Endothelial cell of umbilical vein (primary cell): ENCODE results near the gene TENM4. TPM values are rescaled to one million over a fixed set of nuclear protein-coding genes. Genes with fewer than 3 reads are reported as not detected.

Experiments used
- BruUV-seq: library from RNA; stranded (reverse); fragments of 400-500 nt; replicated peaks from 2 replicates; lab custom pipeline; 2021; lab: Mats Ljungman, UMichigan
- CTCF ChIA-PET: fragments of 300-600, 350-600 bp; sonication (Branson Sonifier 250); formaldehyde crosslinking; loops from one replicate; lab custom pipeline; 2021; ENCODE audit warnings: antibody characterized with exemption, inconsistent platforms; lab: Charles Lee
- POLR2A ChIA-PET: fragments of 300-600, 350-600 bp; sonication (Branson Sonifier 250); formaldehyde crosslinking; loops from one replicate; lab custom pipeline; 2021; ENCODE audit warnings: antibody characterized with exemption, inconsistent platforms; lab: Charles Lee
- DNase-seq: peaks from one replicate; pipeline ENCODE4 v3.0.0-alpha.2; 2011; ENCODE audit warnings: low read depth, low spot score
- FAIRE-seq: peaks from 2 replicates; lab custom pipeline; 2011; peaks lifted over from hg19 to GRCh38; lab: Jason Lieb, UNC
- H2AFZ ChIP-seq: 2 replicates; pipeline ENCODE4 v1.6.0; 2012; ENCODE audit warnings: low read depth, low read length, control low read depth, inconsistent platforms
- H3K27ac ChIP-seq: 2 replicates; pipeline ENCODE4 v1.5.1; 2011; ENCODE audit warnings: low read depth, mild to moderate bottlenecking, control low read depth, low read length, moderate library complexity; ENCODE audit not compliant: insufficient read depth
- H3K27me3 ChIP-seq, 2 experiments: 2 replicates each; pipeline versions ENCODE4 v1.6.0 to v1.6.1; 2011; ENCODE audit warnings: low read length in 2 of 2, mixed read lengths in 1 of 2; ENCODE audit not compliant: control insufficient read depth in 2 of 2, insufficient read depth in 2 of 2
- H3K36me3 ChIP-seq, 2 experiments: 2 replicates in 1 of 2; 3 replicates in 1 of 2; pipeline ENCODE4 v1.5.1; 2011; ENCODE audit warnings: low read length in 2 of 2, mild to moderate bottlenecking in 1 of 2, moderate library complexity in 1 of 2; ENCODE audit not compliant: control insufficient read depth in 2 of 2, insufficient read depth in 2 of 2; ENCODE audit errors: extremely low read depth in 1 of 2
- H3K4me1 ChIP-seq: 3 replicates; pipeline ENCODE4 v1.5.1; 2011; ENCODE audit warnings: mild to moderate bottlenecking, low read length; ENCODE audit not compliant: control insufficient read depth, insufficient read depth; ENCODE audit errors: extremely low read depth
- H3K4me2 ChIP-seq: 2 replicates; pipeline ENCODE4 v1.6.1; 2011; ENCODE audit warnings: low read length, control low read depth, mixed read lengths; ENCODE audit not compliant: insufficient read depth
- H3K4me3 ChIP-seq, 3 experiments: fragments of 200-600 bp in 1 of 3; sonication (generic), shearing (Covaris generic) in 1 of 3; replicated peaks in 1 of 3; 2 replicates each; pipeline ENCODE4 v1.5.1; 2011 to 2016; ENCODE audit warnings: control low read depth in 3 of 3, low read length in 3 of 3, mild to moderate bottlenecking in 2 of 3, inconsistent platforms in 1 of 3, low read depth in 1 of 3, moderate library complexity in 1 of 3; ENCODE audit not compliant: insufficient read depth in 1 of 3
- H3K79me2 ChIP-seq: 2 replicates; pipeline ENCODE4 v1.6.0; 2012; ENCODE audit warnings: low read length, inconsistent platforms; ENCODE audit not compliant: control insufficient read depth, insufficient read depth
- H3K9ac ChIP-seq: replicated peaks from 2 replicates; pipeline ENCODE3; 2011; ENCODE audit warnings: low read length, control low read depth; ENCODE audit not compliant: insufficient read depth; ENCODE audit errors: extremely low read depth
- H3K9me1 ChIP-seq: replicated peaks from 3 replicates; pipeline ENCODE4 v1.6.0; 2011; ENCODE audit warnings: mild to moderate bottlenecking, low read length; ENCODE audit not compliant: control insufficient read depth, insufficient read depth; ENCODE audit errors: extremely low read depth
- H3K9me3 ChIP-seq: replicated peaks from 2 replicates; pipeline ENCODE4 v1.5.1; 2012; ENCODE audit warnings: low read length, inconsistent platforms; ENCODE audit not compliant: control insufficient read depth, insufficient read depth
- H4K20me1 ChIP-seq: replicated peaks from 2 replicates; pipeline ENCODE3; 2011; ENCODE audit warnings: mild to moderate bottlenecking, low read length; ENCODE audit not compliant: control insufficient read depth, insufficient read depth; ENCODE audit errors: extremely low read depth
- EZH2 ChIP-seq: IDR thresholded peaks from 2 replicates; pipeline ENCODE4 v1.6.1; 2012; ENCODE audit warnings: borderline replicate concordance, low read depth, mild to moderate bottlenecking, moderate library complexity, low read length, inconsistent platforms; ENCODE audit not compliant: severe bottlenecking
- FOS ChIP-seq: IDR thresholded peaks from 2 replicates; pipeline ENCODE4 v1.6.1; 2011; ENCODE audit warnings: mild to moderate bottlenecking, low read length, moderate library complexity, borderline replicate concordance; ENCODE audit not compliant: insufficient read depth
- GATA2 ChIP-seq: IDR thresholded peaks from 2 replicates; pipeline ENCODE4 v1.7.0; 2011; ENCODE audit warnings: low read depth, mild to moderate bottlenecking, moderate library complexity, mixed read lengths, low read length; ENCODE audit not compliant: insufficient read length, insufficient read depth
- JUN ChIP-seq: IDR thresholded peaks from 2 replicates; pipeline ENCODE4 v1.6.1; 2011; ENCODE audit warnings: borderline replicate concordance, low read depth; ENCODE audit not compliant: insufficient read length, insufficient read depth
- MAX ChIP-seq: IDR thresholded peaks from 2 replicates; pipeline ENCODE4 v1.6.1; 2011; ENCODE audit not compliant: insufficient read depth, insufficient read length
- MYC ChIP-seq: IDR thresholded peaks from one replicate; pipeline ENCODE4 v1.6.1; 2011; ENCODE audit warnings: mild to moderate bottlenecking, low read depth, low read length
- POLR2A ChIP-seq: IDR thresholded peaks from 2 replicates; pipeline ENCODE4 v1.6.1; 2012; ENCODE audit warnings: low read depth, mild to moderate bottlenecking, control low read depth, low read length
- POLR2AphosphoS5 ChIP-seq: IDR thresholded peaks from 2 replicates; pipeline ENCODE4 v1.6.1; 2012; ENCODE audit warnings: low read depth, mild to moderate bottlenecking, control low read depth, low read length, moderate library complexity; ENCODE audit not compliant: insufficient read depth
- dilution Hi-C: fragments of 300-500 bp; cut with MboI; formaldehyde crosslinking; loops from one replicate; pipeline ENCODE4 v1.15.0; 2019; ENCODE audit warnings: low sequenced_read_pairs; ENCODE audit not compliant: extremely low pct_ligation_motif_present
- intact Hi-C: fragments of 100-400 bp; cut with micrococcal nuclease; formaldehyde crosslinking; loops from one replicate; pipeline ENCODE4 v1.10.0; 2022
- polyA plus RNA-seq, 4 experiments: library from polyadenylated mRNA; depleted of rRNA in 3 of 4; stranded (reverse) in 3 of 4; unstranded in 1 of 4; fragments of >200 nt; gene quantifications; 2 replicates each; pipeline versions ENCODE4 v1.2.1 to v1.2.3, GENCODE V29; 2011 to 2012; ENCODE audit warnings: missing spikeins in 1 of 4
- total RNA-seq: library from RNA; stranded (reverse); gene quantifications from 2 replicates; pipeline ENCODE4 v1.2.3, GENCODE V29; 2021
- TF ChIP-seq, protein P1 (sequence below), 2 donors: IDR thresholded peaks; 1 replicate in 1 of 2; 2 replicates in 1 of 2; pipeline ENCODE4 v1.5.1; 2011; ENCODE audit warnings: low read length in 2 of 2, mild to moderate bottlenecking in 2 of 2, moderate library complexity in 2 of 2, control low read depth in 1 of 2, inconsistent platforms in 1 of 2, low read depth in 1 of 2; ENCODE audit not compliant: insufficient read depth in 1 of 2; ENCODE audit errors: extremely low read depth in 1 of 2

Gene TENM4
- total and polyA plus RNA-seq, 2 donors (not counting 3 experiments of a cell fraction or from before 2014, with no cell fraction given): 0.06 to 0.27 TPM

DNA sequence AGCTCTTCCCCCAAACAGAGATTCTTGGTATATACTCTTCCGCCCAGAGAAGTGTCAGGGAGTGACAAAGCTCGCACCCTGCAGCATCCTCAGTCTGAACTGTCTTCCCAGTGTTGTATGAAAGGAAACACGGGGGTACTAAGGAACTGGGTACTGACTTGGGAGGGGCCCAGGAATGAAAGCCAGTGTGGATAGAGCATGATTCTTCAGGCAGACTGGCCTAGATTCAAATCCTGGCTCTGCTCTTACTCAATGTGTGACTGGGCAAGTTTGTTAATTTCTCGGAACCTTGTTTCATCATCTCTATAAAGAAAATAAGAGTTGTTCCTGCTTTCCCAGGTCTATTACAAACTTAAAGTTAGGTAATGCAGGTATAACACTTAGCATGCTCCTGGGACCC, 600.2 kb downstream of the TENM4 start:
- H2AFZ ChIP-seq: no peak overlapping the region
- H3K4me3 ChIP-seq: no peak overlapping the region
- no peaks in the 10 kb centered on the region for H3K9me1 ChIP-seq
- no peak overlapping the region for H3K27ac ChIP-seq
- H4K20me1 ChIP-seq: no peaks in the 10 kb centered on the region
- FAIRE-seq (no peak), DNase-seq (no peak)
- no TSS peak for BruUV-seq
- no peaks in the 10 kb centered on the region for H3K9me3 ChIP-seq
- no peaks in the 10 kb centered on the region for H3K79me2 ChIP-seq
- H3K4me1 ChIP-seq: no peaks in the 10 kb centered on the region
- no peaks in the 10 kb centered on the region for H3K36me3 ChIP-seq
- dilution Hi-C loops (no loop called here), intact Hi-C loops (no loop called here)
- POLR2A ChIA-PET: no interaction called here
- H3K27me3 ChIP-seq: peaks cover 0 to 2% of the 10 kb centered on the region in 2 experiments
- H3K4me2 ChIP-seq: no peak overlapping the region
- TF ChIP-seq EZH2 (no peak), POLR2AphosphoS5 (no peak), FOS (no peak), JUN (no peak)
- TF ChIP-seq, protein P1, sequence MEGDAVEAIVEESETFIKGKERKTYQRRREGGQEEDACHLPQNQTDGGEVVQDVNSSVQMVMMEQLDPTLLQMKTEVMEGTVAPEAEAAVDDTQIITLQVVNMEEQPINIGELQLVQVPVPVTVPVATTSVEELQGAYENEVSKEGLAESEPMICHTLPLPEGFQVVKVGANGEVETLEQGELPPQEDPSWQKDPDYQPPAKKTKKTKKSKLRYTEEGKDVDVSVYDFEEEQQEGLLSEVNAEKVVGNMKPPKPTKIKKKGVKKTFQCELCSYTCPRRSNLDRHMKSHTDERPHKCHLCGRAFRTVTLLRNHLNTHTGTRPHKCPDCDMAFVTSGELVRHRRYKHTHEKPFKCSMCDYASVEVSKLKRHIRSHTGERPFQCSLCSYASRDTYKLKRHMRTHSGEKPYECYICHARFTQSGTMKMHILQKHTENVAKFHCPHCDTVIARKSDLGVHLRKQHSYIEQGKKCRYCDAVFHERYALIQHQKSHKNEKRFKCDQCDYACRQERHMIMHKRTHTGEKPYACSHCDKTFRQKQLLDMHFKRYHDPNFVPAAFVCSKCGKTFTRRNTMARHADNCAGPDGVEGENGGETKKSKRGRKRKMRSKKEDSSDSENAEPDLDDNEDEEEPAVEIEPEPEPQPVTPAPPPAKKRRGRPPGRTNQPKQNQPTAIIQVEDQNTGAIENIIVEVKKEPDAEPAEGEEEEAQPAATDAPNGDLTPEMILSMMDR (IDR thresholded peaks at IDR 0.05; ENCODE audit: extremely low read depth in 1 of 2, insufficient read depth in 1 of 2, low read depth in 1 of 2, low read length in 2 of 2): no peak
- no peak overlapping the region for H3K9ac ChIP-seq
- CTCF ChIA-PET: interaction anchor here (0.7 to 2.1 kb wide), 2 partner anchors 39 to 42 kb away, joined by 3 to 7 read pairs; no protein-coding TSS in a partner anchor

- no peaks in the 10 kb centered on the region for H3K9me1 ChIP-seq
- no TSS peak for BruUV-seq
Measured at GRCh38 chr11:78840200-78840599, 600.6 kb downstream of the TENM4 start.

More at GRCh38 chr11:78840200-78840599, 600.6 kb downstream of the TENM4 start:
- H3K4me2 ChIP-seq: no peak overlapping the region
- intact Hi-C loops: no loop called here
- H3K4me1 ChIP-seq: no peaks in the 10 kb centered on the region
- DNase-seq: no peak
- TF ChIP-seq JUN: no peak
- TF ChIP-seq, protein P1 (IDR thresholded peaks at IDR 0.05; ENCODE audit: extremely low read depth in 1 of 2, insufficient read depth in 1 of 2, low read depth in 1 of 2, low read length in 2 of 2): no peak
- TF ChIP-seq POLR2AphosphoS5: no peak
- TF ChIP-seq GATA2: no peak
- TF ChIP-seq MAX: no peak
- TF ChIP-seq FOS: no peak
- no peak for TF ChIP-seq MYC
- no peak for TF ChIP-seq POLR2A
- TF ChIP-seq EZH2: no peak
- no peak overlapping the region for H3K27ac ChIP-seq
- no peak overlapping the region for H3K4me3 ChIP-seq
- no peaks in the 10 kb centered on the region for H3K9me3 ChIP-seq
- H3K36me3 ChIP-seq: no peaks in the 10 kb centered on the region
- H2AFZ ChIP-seq: no peak overlapping the region
- no peak overlapping the region for H3K9ac ChIP-seq
- H4K20me1 ChIP-seq: no peaks in the 10 kb centered on the region
- peaks cover 0 to 2% of the 10 kb centered on the region in 2 experiments for H3K27me3 ChIP-seq
- no peak for FAIRE-seq
- no peaks in the 10 kb centered on the region for H3K79me2 ChIP-seq
- ChIA-PET CTCF (interaction anchor here (0.7 to 2.1 kb wide), 4 partner anchors 38 to 260 kb away, joined by 3 to 7 read pairs (median 4); no protein-coding TSS in a partner anchor), POLR2A (no interaction called here)
- dilution Hi-C loops: no loop called here
